Mesenteric fat pad (tissue), 1 donor: ENCODE data around the gene EGFL7. TPM values are rescaled to one million over a fixed set of nuclear protein-coding genes. Genes with fewer than 3 reads are reported as not detected.
"Not testable (repeated sequence)": the region's sequence is repeated elsewhere in the genome, so short reads cannot be mapped to it uniquely, and the experiment has no call there.

Source experiments
- DNase-seq: peaks from one replicate; pipeline ENCODE4 v3.0.0-alpha.2; 2020; ENCODE audit warnings: low spot score
- total RNA-seq: library from RNA; stranded (reverse); fragmentation: NEBNext Ultra II Directional; extraction: Animal tissue kit (Norgen Biotek cat#: 25700); gene quantifications from one replicate; pipeline ENCODE4 v1.2.1, GENCODE V29; 2021
- donor health status: DM: yes; HTN: yes; CAD: no.

The EGFL7 gene
- total RNA-seq, 1 donor from 2014 or later, result 155 TPM

DNA sequence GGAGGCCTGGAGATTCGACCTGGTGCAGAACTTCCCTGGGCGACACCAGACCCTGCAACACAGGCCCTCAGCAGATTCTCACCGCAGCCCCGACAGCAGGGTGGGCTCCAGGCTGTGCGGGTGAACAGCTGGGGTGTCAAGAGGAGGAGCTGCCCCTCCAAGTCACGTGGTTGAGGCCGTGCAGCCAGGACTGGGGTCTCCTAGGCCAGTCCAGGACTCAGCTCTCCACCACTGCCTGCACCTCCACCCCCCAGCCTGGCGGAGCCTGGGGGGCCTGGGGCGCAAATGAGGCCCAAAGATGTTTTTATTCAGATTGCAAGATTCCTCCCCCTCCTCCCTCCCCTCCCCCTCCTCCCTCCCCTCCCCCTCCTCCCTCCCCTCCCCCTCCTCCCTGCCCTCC lies 33.8 kb downstream of the EGFL7 start:
- no peak for DNase-seq

GRCh38 chr9:136697146-136697820 lies 34.6 kb downstream of the EGFL7 start:
- DNase-seq, result no peak

DNA sequence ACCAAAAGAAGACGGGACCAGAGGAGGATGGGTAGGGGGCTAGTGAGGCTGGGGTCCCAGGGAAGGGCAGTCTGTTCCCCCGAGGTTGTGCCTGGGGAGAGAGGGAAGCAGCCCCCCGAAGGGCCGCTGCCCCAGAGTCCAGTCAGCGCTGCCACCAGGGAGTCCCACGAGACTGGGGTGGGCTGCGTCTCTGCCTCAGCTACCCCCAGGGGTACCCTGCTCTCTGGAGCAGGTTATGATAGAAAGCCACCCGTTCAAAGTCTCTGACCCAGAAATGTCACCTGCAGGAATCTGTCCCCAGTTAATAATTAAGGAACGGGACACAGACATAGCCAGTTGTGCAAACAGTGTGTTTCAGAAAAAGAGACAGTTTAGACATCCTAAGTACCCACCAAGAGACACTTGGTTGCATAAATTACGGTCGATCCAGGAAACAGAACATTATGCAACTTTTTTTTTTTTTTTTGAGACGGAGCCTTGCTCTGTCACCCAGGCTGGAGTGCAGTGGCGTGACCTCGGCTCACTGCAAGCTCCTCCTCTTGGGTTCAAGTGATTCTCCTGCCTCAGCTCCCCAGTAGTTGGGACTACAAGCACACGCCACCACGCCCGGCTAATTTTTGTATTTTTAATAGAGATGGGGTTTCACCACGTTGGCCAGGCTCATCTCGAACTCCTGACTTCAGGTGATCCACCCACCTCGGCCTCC lies 35.3 kb downstream of the EGFL7 start:
- no peak for DNase-seq

DNA sequence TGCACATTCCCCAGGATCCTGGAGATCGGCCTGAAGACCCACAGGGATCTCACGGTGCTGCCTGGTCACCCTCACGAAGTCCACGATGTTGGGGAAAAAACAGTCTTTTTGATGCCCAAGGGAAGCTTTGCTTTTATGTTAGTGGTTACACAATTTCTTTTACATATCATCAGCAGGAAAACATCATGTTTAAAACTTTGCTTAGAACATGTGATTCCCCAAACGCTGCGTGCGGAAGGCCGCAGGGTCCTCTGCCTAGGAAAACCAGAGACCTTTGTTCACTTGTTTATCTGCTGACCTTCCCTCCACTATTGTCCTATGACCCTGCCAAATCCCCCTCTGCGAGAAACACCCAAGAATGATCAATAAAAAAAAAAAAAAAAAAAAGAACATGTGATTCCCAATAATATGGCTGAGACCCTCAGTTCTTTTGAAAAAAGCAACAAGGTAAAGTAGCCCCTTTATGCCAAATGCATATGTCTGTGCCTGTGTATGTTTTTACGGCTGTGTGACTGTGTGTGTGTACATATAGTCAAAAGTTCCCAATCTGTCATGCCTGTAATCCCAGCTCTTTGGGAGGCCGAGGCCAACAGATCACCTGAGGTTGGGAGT lies 36.0 kb downstream of the EGFL7 start:
- DNase-seq, result no peak

DNA sequence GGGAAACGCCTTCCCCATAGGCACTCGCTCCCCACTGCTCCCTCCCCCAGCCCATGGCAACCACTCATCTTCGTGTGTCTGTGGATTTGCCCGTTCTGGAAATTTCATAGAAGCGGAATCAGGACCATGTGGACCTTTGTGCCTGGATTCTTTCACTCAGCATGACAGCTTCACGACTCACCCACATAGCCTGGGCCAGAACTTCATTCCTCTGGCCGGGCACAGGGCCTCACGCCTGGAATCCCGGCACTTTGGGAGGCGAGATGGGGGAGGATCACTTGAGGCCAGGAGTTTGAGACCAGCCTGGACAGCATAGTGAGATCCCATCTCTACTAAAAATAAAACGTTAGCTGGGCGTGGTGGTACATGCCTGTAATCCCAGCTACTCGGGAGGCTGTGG lies 37.6 kb downstream of the EGFL7 start:
- no peak for DNase-seq

GRCh38 chr9:136700959-136701667 lies 38.4 kb downstream of the EGFL7 start:
- DNase-seq, result no peak

DNA sequence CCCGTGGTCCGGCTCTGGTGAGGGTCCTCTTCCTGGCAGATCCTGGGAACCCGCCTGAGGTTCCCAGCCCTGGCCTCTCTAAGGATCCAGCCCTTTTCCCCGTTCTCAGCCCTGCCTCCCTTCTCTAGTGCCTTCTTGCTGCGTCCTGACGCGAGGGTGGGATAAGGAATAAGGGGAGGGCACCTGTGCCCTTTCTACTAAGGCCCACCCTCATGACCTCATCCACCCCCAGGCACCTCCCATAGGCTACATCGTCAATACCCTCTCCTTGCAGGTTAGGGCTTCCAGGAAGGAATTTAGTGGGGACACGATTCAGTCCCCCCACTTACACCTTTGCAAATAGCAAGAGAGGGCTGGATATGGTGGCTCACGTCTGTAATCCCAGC lies 38.9 kb downstream of the EGFL7 start:
- no peak for DNase-seq

GRCh38 chr9:136703276-136703860 lies 40.7 kb downstream of the EGFL7 start:
- DNase-seq, result no peak

GRCh38 chr9:136704741-136705140 lies 42.0 kb downstream of the EGFL7 start:
- not testable (repeated sequence) for DNase-seq

- DNase-seq, result no peak
Measured at GRCh38 chr9:136705564-136705963, 42.8 kb downstream of the EGFL7 start.

DNA sequence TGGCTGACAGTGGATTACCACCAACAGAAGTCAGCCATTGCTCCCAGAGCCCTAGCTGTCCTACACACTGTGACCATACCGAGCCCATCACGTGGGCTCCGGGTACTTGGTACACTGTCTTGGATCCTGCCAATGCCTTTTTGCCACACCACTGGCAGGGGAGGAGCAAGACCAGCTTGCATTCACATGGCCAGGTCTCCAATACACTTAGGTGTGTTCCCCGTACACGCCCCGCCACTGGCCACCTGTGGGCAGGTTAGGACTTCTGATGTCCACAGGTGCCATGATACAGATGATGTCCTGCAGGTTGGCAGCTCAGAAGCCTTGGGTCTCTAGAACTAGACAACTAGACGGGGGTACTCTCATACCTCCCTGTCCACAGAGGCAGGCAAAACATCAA lies 44.3 kb downstream of the EGFL7 start:
- no peak for DNase-seq

DNA sequence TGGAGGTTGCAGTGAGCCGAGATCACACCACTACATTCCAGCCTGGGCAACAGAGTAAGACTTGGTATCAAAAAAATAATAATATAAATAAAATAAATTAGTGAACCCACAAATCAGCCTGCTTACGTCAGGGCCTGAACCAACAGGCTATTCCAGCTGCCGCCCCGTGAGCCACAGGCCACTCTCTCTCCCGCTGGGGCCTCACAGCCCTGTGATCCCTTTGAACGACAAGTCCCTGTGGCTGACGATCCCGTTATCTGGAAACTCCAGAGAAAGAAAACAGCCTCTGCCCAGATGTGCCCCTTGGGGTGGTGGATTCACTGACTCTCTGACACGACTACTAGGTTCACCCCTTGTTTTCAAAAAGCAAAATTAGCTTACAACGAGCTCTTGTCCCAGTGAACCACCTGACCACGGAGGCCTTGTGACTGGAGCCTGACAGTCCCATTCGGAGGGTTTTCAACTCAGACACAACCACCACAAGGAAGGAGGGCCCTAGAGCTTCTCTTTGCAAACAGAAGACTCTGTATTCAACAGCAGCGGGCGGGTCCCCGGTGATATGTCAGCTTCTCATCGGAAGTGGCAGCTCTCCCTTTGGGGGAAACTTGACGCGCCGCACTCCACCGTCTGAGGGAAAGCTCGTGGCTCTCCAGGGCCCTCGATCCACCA lies 45.3 kb downstream of the EGFL7 start:
- DNase-seq, result no peak

DNA sequence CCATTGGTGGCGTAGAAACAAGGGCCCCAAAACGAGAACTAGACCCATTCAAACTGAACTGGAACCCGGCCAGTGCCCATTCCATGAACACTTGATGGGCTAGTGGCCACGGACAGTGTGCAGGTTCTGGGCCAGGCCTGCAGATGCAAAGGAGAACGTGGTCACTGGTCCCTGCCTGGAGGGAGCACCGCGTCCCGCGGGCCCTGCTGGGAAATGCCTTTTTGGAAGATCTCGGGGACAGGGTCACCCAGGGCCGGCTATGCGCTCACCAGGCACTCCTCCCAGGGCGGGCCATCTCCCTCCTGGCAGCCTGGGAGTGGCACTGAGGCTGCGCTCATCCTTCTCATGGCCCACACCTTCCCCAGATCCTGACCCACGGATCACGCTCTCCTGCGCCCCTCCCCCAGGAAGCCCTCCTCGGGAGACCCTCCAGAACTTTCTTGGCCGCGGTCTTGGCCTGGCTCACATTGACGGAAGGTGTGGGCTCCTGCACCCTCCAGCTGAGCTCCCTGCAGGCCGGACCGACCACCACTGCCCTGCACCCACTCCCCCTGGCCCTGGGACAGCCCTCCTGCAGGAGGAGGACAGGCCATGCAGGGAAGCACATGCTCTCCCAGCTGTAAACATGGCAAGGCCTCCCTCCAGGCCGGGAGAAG lies 46.9 kb downstream of the EGFL7 start:
- DNase-seq, result no peak

- DNase-seq, result no peak
Measured at GRCh38 chr9:136710543-136710942, 47.8 kb downstream of the EGFL7 start.

DNA sequence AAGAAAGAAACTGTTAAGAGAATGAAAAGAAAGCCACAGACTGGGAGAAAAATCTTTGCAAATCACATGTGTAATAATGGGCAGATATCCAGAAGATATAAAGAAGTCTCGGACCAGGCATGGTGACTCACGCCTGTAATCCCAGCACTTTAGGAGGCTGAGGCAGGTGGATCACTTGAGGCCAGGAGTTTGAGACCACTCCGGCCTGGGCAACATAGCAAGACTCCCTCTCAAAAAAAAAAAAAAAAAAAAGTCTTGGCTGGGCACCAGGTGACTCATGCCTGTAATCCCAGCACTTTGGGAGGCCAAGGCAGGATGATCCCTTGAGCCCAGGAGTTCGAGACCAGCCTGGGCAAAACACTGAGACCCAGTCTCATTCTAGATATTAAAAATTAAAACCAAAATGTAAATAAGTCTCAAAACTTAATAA lies 48.5 kb downstream of the EGFL7 start:
- not testable (repeated sequence) for DNase-seq

DNA sequence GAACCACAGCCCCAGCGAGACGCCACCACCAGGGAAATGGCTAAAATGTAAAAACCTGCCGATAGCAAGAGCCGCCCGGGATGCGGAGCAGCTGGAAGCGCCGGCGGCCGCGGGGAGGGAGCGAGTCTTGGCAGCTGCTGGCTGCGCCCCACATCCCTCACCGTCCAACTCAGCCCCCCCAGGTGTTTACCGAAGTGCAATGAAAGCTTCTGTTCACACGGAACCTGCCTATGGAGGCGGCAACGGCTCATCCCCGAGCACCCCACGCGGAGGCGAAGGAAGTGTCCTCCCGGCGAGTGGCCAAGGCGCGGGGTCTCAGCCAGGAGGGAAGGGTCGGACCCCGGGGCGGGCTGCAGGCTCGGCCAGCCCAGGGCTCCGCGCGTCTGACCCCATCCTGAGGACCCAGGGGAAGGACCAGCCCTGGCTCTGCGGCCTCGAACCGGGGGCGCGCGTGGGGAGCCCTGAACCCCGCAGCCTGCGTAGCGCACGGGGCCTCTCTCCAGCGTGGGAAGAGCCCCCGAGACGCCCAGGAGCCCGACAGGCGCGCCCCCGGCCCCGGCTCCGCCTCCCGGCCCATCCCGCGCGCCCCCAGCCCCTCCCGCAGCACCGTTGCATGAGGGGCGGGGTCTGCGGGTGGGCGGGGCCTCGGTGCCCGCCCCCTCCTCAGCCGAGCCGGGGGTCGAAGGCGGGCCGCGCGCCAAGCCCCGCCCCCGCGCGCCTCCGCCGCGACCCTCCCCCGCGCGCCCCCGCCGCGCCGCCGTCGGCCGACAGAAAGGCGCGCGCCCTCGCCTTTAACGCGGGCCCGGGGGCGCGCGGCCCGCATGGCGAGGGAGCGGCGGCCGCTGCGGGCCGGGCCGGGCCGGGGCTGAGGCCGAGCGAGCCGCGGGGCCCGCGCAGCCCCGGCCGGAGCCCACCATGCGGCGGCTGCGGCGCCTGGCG lies 49.3 kb downstream of the EGFL7 start, which contains the start of gene DIPK1B:
DIPK1B (plus strand) TSS at position 822 of the 939 bp plus-strand sequence; CDS start at position 916, 94 bp downstream.
- no peak for DNase-seq

- DNase-seq, result no peak
Measured at GRCh38 chr9:136712690-136713544, 50.2 kb downstream of the EGFL7 start.

- no peak for DNase-seq
Measured at GRCh38 chr9:136713550-136713949, 50.8 kb downstream of the EGFL7 start.
